ENCODE results near the gene KLHL17. TPM values are rescaled to one million over a fixed set of nuclear protein-coding genes. Genes with fewer than 3 reads are reported as not detected.

The KLHL17 gene
- polyA plus RNA-seq, 2 of the 4 experiments (the other 2 are of a cell fraction), result 5.7 to 21.6 TPM

- no peak for TF ChIP-seq REST (IDR thresholded peaks at IDR 0.05)
- TF ChIP-seq HMGXB4 (CRISPR knock-in tag; IDR thresholded peaks at IDR 0.05; ENCODE audit: borderline replicate concordance), result peak; percentile 72; the same call in 1 of the 2 replicates
- no peak for TF ChIP-seq CBX8 (IDR thresholded peaks at IDR 0.05)
- TF ChIP-seq PBX3 (IDR thresholded peaks at IDR 0.05), result 0 out of 2 replicates have a peak, but pooled peaks have one; percentile 18
- TF ChIP-seq RAD21 (conservative IDR thresholded peaks at IDR 0.05 in 1 of 2, IDR thresholded peaks at IDR 0.05 in 1 of 2), result no peak
- peak; percentile 72 for TF ChIP-seq PHF8 (IDR thresholded peaks at IDR 0.05; ENCODE audit: borderline replicate concordance, low read depth)
- TF ChIP-seq ZFP36 (IDR thresholded peaks at IDR 0.05; ENCODE audit: borderline replicate concordance, partially characterized antibody), result no peak
- no peak for TF ChIP-seq POLR2AphosphoS2 (conservative IDR thresholded peaks at IDR 0.05; ENCODE audit: low read length)
- peak; percentile 63 for TF ChIP-seq GATA3 (IDR thresholded peaks at IDR 0.05; ENCODE audit: borderline replicate concordance)
- no peak for TF ChIP-seq SMC3 (IDR thresholded peaks at IDR 0.05)
- TF ChIP-seq ZSCAN20 (CRISPR knock-in tag; IDR thresholded peaks at IDR 0.05), result peak; percentile 64; the same call in 1 of the 2 replicates
- TF ChIP-seq BHLHE40 (IDR thresholded peaks at IDR 0.05; ENCODE audit: low read depth, low read length), result peak; percentile 97
- no peak for TF ChIP-seq EHMT2 (IDR thresholded peaks at IDR 0.05; ENCODE audit: low read depth)
- TF ChIP-seq E2F6 (IDR thresholded peaks at IDR 0.05; ENCODE audit: borderline replicate concordance, low read depth), result peak; percentile 89
- peak; percentile 81 for TF ChIP-seq EHF (CRISPR knock-in tag; IDR thresholded peaks at IDR 0.05)
- TF ChIP-seq NPAS2 (CRISPR knock-in tag; IDR thresholded peaks at IDR 0.05; ENCODE audit: borderline replicate concordance), result peak; percentile 91
- no peak for TF ChIP-seq HES2 (IDR thresholded peaks at IDR 0.05)
- TF ChIP-seq NFE2L2 (conservative IDR thresholded peaks at IDR 0.05; ENCODE audit: low read length), result no peak
- TF ChIP-seq MAFK (IDR thresholded peaks at IDR 0.05; ENCODE audit: partially characterized antibody), result no peak
- TF ChIP-seq ZC3H11A (IDR thresholded peaks at IDR 0.05), result no peak
- no peak for TF ChIP-seq EP300 (IDR thresholded peaks at IDR 0.05)
Measured at GRCh38 chr1:1000357-1001056, 40.1 kb downstream of the KLHL17 start (continued).
